ENCODE results near the gene GGTLC2.

GRCh38 chr22:22661275-22661674 lies 16.9 kb downstream of the GGTLC2 start:
- TF ChIP-seq CTCF (IDR thresholded peaks at IDR 0.05 in 4 of 5, conservative IDR thresholded peaks at IDR 0.05 in 1 of 5) = no peak
- no peak for TF ChIP-seq POLR2A (IDR thresholded peaks at IDR 0.05)
